Measurements from ENCODE around the gene FXYD4.
"Not testable (repeated sequence)": the region's sequence is repeated elsewhere in the genome, so short reads cannot be mapped to it uniquely, and the experiment has no call there.

The FXYD4 gene

DNA sequence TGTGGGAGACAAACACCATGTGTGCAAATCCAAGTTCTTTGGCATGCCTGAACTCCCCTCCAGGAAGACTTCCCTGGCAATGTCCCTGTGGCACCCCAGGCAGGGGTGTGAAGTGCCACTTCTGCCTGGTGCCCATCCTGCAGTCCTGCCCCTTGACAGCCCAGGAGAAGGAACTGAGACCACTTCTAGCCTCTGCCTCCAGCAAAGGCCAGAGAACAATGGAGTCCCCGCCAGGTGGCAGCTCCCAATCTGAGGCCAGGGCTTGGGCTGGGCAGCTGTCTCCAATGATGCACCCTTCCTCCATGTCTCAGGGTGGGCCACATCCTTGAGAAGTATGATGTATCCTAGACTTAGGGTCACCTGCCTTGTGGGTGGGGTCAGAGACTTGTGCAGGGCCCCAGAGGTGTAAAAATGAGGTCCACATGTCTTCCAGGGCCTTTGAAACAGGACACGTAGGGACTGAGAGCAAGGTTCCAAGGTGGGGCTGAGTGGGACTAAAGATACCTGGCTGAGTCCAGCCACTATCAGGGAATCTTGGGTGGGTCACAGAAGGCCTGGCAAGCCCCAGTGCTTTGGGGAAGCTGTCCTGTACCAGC is 5.5 kb downstream of the FXYD4 start:
- no peak for DNase-seq

GRCh38 chr10:43377424-43377883 is 6.0 kb downstream of the FXYD4 start:
- no peak for DNase-seq

DNA sequence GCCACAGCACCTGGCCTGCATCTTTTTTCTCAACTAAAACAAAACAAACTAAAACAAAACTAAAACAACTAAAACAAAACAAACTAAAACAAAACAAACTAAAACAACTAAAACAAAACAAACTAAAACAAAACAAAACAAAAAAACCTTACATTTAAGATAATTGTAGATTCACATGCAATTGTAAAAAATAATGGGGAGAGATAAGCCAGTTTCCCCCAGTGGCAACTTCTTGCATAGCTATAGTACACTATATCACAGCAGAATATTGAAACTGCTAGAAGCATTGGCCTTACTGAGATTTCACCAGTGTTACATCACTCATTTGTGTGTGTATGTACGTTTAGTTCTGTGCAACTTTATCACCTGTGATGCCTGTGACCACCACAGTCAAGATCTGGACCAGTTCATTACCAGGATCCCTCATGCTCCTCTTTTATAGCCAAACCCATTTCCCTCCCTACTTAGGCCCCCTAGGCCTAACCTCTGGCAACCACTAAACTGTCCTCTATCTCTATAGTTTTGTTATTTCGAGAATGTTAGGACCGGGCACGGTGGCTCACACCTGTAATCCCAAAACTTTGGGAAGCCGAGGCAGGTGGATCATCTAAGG is 9.3 kb downstream of the FXYD4 start:
- DNase-seq: no peak

DNA sequence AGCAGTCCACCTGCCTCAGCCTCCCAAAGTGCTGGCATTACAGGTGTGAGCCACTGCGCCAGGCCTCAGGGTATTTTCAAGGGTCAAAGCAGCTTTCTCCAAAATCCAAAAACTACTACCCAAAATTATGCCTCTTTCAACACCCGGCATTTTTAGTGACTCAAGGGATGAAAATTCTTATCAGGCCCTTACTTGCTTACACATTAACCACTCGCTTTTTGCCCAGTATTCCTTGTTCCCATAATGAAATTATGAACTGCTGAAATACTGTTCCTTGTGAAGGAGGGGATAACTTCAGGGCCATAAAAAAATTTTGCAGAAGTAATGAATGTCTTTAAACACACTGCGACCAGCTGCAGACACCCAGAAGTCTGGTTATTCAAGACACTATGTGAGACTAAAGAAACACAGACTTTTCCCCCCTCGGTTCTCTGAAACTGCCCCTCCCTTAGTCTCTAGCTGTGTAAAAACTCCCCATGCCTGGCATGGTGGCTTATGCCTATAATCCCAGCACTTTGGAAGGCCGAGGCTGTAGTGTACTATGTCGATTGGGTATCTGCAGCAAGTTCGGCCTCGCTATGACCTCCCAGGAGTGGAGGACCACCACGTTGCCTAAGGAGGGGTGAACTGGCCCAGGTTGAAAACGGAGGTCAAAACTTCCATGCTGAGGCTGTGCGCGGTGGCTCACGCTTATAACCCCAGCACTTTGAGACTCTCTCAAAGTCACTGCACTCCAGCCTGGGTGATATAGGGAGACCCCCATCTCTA is 12.0 kb downstream of the FXYD4 start:
- DNase-seq: no peak

DNA sequence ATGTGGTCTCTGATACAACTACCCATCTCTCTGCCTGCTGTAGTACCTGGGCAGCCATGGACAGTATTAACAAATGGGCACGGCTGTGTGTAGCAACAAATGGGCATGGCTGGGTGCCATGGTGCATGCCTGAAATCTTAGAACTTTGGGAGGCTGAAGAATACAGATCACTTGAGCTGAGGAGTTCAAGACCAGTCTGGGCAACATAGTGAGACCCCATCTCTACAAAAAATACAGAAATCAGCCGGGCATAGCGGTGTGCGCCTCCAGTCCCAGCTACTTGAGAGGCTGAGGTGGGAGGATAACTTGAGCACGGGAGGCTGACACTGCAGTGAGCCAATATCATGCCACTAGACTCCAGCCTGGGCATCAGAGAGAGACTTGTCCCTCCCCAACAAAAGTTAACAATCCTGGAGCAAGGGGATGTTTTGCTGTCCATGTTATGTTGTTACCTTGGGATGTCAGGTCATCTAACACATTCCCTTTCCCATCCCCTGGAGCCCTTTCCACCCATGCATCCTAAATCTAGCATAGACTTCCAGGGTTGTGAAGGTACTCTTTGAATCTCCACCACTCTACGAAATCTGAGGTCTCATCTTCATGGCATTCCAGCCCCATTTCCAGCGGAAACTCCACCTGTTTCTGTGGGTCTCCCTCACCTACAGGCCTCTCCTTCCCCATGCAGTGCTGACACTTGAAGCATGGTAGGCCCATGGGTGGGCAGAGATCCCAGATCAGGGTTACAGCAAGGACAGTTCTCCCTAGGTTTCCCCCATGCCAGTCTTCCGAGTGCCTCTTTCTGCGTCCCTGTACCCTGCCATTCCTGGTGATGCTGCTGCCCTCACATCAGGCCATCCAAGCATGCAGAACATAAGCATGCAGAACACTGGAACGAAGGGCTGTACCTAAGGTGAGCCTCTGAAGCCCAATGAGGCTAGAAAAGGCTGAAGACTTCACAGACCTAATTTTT is 13.1 kb downstream of the FXYD4 start:
- DNase-seq: no peak

GRCh38 chr10:43385412-43386004 is 14.1 kb downstream of the FXYD4 start:
- no peak for DNase-seq

- no peak for DNase-seq
These were observed 15.1 kb downstream of the FXYD4 start for GRCh38 chr10:43386549-43386948.

- DNase-seq: no peak
These were observed 15.7 kb downstream of the FXYD4 start for GRCh38 chr10:43386981-43387677.

DNA sequence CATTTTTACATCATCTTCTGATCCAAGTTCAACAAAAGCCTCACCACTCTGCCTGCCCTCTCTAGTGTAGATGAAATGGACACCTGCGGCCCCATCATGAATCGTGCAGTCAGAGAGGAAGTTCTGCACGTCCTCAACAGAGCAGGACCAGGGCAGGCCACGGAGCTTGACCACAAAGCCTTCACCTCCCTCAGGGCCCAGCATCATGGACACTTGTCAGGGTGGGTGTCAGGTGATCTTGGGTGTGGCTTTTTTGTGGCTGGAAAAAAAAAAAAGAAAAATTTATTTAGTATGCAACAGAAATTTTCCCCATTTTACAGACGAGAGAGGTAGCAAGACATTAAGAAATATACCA is 16.2 kb downstream of the FXYD4 start:
- DNase-seq: no peak

- DNase-seq: no peak
These were observed 18.4 kb downstream of the FXYD4 start for GRCh38 chr10:43389867-43390266.

- DNase-seq: no peak
These were observed 18.9 kb downstream of the FXYD4 start for GRCh38 chr10:43390333-43390732.

GRCh38 chr10:43390759-43391158 is 19.3 kb downstream of the FXYD4 start:
- no peak for DNase-seq

- DNase-seq: no peak
These were observed 20.1 kb downstream of the FXYD4 start for GRCh38 chr10:43391496-43391895.

DNA sequence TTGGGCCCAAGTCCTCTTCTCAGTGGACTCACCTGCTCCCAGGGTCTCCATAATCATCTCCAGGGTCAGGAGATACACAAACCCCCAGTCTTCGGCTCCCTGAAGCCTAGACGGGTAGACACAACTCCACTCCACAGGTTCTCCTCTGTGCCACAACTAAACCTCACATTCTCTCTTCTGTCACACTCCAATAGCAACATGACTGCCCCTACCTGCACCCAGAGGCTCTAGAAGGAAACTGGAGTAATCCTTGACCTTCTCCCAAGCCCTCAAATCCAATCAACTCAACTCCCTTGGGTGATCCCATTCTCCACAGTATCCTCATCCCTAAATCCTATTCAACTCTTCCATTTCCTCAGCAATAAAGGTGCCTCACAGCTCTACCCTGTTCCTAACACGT is 21.3 kb downstream of the FXYD4 start:
- DNase-seq: no peak

DNA sequence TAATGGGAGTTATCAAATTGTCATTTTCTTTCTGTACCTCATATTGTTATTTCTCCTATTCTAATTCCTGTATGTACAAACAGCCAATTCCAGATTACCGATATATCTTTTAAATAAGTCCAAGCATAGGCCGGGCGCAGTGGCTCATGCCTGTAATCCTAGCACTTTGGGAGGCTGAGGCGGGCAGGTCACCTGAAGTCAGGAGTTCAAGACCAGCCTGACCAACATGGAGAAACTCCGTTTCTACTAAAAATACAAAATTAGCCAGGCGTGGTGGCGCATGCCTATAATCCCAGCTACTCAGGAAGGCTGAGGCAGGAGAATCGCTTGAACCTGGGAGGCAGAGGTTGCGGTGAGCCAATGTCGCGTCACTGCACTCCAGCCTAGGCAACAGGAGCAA is 21.8 kb downstream of the FXYD4 start:
- not testable (repeated sequence) for DNase-seq

GRCh38 chr10:43393606-43394360 is 22.3 kb downstream of the FXYD4 start:
- DNase-seq: no peak

DNA sequence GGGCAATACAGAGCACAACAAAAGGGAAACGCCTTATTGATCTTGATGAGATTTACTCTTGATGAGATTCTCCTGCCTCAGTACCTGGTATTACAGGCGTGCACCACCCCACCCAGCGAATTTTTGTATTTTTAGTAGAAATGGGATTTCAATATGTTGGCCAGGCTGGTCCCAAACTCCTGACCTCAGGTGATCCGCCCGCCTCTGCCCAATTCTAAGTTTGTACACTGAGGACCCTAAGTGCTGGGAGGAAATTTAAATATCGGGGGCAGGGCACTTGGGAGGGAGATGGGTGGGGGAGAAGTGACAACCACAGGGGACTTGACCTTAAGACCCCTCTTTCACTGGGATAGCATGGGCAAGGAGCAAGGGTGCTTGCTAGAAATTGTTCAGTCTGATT is 23.4 kb downstream of the FXYD4 start:
- no peak for DNase-seq

DNA sequence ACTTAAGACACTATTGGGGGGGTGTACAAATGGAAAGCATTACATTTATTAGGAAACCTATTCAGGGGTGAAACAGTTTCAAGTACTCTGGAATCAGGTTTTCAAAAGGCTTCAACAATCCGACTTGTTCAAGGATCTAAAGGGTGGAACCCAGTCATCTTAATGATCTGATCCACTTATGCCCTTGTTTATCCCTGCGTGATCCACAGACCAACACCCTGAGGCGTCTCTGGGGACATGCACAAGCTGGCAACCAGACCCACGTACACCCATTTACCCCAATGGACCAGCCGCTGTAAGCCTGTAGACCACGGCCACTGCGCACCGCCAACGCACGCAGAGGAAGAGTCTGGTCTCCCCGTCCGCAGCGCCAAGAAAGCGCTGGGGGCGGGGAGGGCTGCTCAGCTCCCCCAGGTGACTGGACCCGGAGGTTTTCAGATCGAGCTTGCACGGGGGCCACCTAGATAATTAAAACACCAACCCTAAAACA is 24.2 kb downstream of the FXYD4 start:
- DNase-seq: no peak

GRCh38 chr10:43396061-43396927 is 24.9 kb downstream of the FXYD4 start:
- peak; percentile 52 for DNase-seq

Data from activated gamma-delta T cell (primary cell).